Cardiac muscle cell (in vitro differentiated cells and primary cell): Measurements from ENCODE around the gene TCF4. TPM values are rescaled to one million over a fixed set of nuclear protein-coding genes. Genes with fewer than 3 reads are reported as not detected.

Source experiments
- DNase-seq, 2 donors: peaks; one replicate each; pipeline versions ENCODE4 v3.0.0 to v3.0.0-alpha.2; 2010 to 2017; ENCODE audit warnings: low read depth in 1 of 2, low spot score in 1 of 2
- H3K27ac ChIP-seq: fragments of 200-600 bp; sonication (generic); 2 replicates; pipeline ENCODE4 v1.5.1; 2016
- H3K27me3 ChIP-seq: fragments of 200-600 bp; sonication (generic); 2 replicates; pipeline ENCODE4 v1.6.0; 2016; ENCODE audit warnings: control low read depth
- H3K36me3 ChIP-seq: fragments of 200-600 bp; sonication (generic); 2 replicates; pipeline ENCODE4 v1.5.1; 2016; ENCODE audit warnings: control low read depth
- H3K4me1 ChIP-seq: fragments of 200-600 bp; sonication (generic); 2 replicates; pipeline ENCODE4 v1.8.1; 2017; ENCODE audit warnings: low read depth, mild to moderate bottlenecking, mixed run types
- H3K4me3 ChIP-seq: fragments of 200-600 bp; sonication (generic); 2 replicates; pipeline ENCODE4 v1.5.1; 2016; ENCODE audit warnings: mild to moderate bottlenecking
- H3K9me3 ChIP-seq: fragments of 200-600 bp; sonication (generic); 2 replicates; pipeline ENCODE4 v1.5.1; 2017; ENCODE audit warnings: low read depth, mild to moderate bottlenecking, control low read depth
- CTCF ChIP-seq: IDR thresholded peaks from 2 replicates; pipeline ENCODE4 v1.5.1; 2012; ENCODE audit warnings: low read depth, mild to moderate bottlenecking, low read length
- polyA plus RNA-seq: library from polyadenylated mRNA; unstranded; fragments of >200 nt; fragmentation: Nextera tagmentation; extraction: Ambion mirVana; gene quantifications from 2 replicates; pipeline ENCODE4 v1.2.1, GENCODE V29; 2016
- total RNA-seq: library from RNA; depleted of rRNA; stranded (reverse); fragments of >200 nt; gene quantifications from 2 replicates; pipeline ENCODE4 v1.2.3, GENCODE V29; 2016

TCF4 gene
- total and polyA plus RNA-seq, 2 experiments from 2014 or later = 38.3 to 59.2 TPM

- Histone ChIP-seq H3K36me3 (no peaks in the 10 kb centered on the region), H3K4me1 (peaks cover 5% of the 10 kb centered on the region), H3K4me3 (no peak overlapping the region), H3K27ac (no peak overlapping the region), H3K9me3 (no peaks in the 10 kb centered on the region), H3K27me3 (no peaks in the 10 kb centered on the region)
- DNase-seq = no peak
- TF ChIP-seq CTCF = no peak
Measured at GRCh38 chr18:55355223-55355622, 232.8 kb downstream of the TCF4 start.

GRCh38 chr18:55354795-55355194 lies 233.2 kb downstream of the TCF4 start:
- Histone ChIP-seq H3K4me1 (peaks cover under 1% of the 10 kb centered on the region), H3K36me3 (no peaks in the 10 kb centered on the region)
- DNase-seq = no peak

GRCh38 chr18:55353806-55354205 lies 234.2 kb downstream of the TCF4 start:
- no peak for DNase-seq
- H3K36me3 ChIP-seq = no peaks in the 10 kb centered on the region
- no peaks in the 10 kb centered on the region for H3K9me3 ChIP-seq
- no peak overlapping the region for H3K4me3 ChIP-seq
- H3K27me3 ChIP-seq = no peaks in the 10 kb centered on the region
- no peak overlapping the region for H3K27ac ChIP-seq
- H3K4me1 ChIP-seq = no peaks in the 10 kb centered on the region
- no peak for TF ChIP-seq CTCF

More at GRCh38 chr18:55354795-55355194, 233.2 kb downstream of the TCF4 start:
- Histone ChIP-seq H3K27ac (no peak overlapping the region), H3K4me3 (no peak overlapping the region), H3K27me3 (no peaks in the 10 kb centered on the region), H3K9me3 (no peaks in the 10 kb centered on the region)
- TF ChIP-seq CTCF = no peak

- Histone ChIP-seq H3K36me3 (no peaks in the 10 kb centered on the region), H3K4me1 (no peaks in the 10 kb centered on the region)
Measured at GRCh38 chr18:55353391-55353790, 234.6 kb downstream of the TCF4 start.

GRCh38 chr18:55351980-55352714 lies 235.8 kb downstream of the TCF4 start:
- H3K4me1 ChIP-seq = no peaks in the 10 kb centered on the region
- no peaks in the 10 kb centered on the region for H3K27me3 ChIP-seq
- no peaks in the 10 kb centered on the region for H3K9me3 ChIP-seq
- no peak for TF ChIP-seq CTCF
- DNase-seq = peak in 1 of 2 donors; percentile 10
- H3K36me3 ChIP-seq = no peaks in the 10 kb centered on the region
- no peak overlapping the region for H3K27ac ChIP-seq
- no peak overlapping the region for H3K4me3 ChIP-seq

More at GRCh38 chr18:55353391-55353790, 234.6 kb downstream of the TCF4 start:
- no peak for TF ChIP-seq CTCF
- Histone ChIP-seq H3K27me3 (no peaks in the 10 kb centered on the region), H3K9me3 (no peaks in the 10 kb centered on the region), H3K27ac (no peak overlapping the region), H3K4me3 (no peak overlapping the region)
- no peak for DNase-seq
